OCI-LY1 (cell line): ENCODE results near the gene KIAA2012.

Source experiments
- CTCF ChIP-seq: fragments of 200-600 bp; sonication (generic), shearing (Covaris generic); IDR thresholded peaks from 2 replicates; pipeline ENCODE4 v1.5.1; 2017; ENCODE audit warnings: mild to moderate bottlenecking, antibody characterized with exemption, low read length, moderate library complexity, mixed read lengths
- EZH2 ChIP-seq: fragments of 200-600 bp; sonication (generic), shearing (Covaris generic); IDR thresholded peaks from 2 replicates; pipeline ENCODE4 v1.8.0; 2017; ENCODE audit warnings: borderline replicate concordance, mixed run types, mild to moderate bottlenecking, antibody characterized with exemption, low read length, moderate library complexity, mixed read lengths

GRCh38 chr2:202251494-202251893 lies 178.4 kb downstream of the KIAA2012 start:
- TF ChIP-seq CTCF (no peak), EZH2 (no peak)
